ENCODE results near the gene TEAD4. TPM values are rescaled to one million over a fixed set of nuclear protein-coding genes. Genes with fewer than 3 reads are reported as not detected.

Gene TEAD4
- total RNA-seq, 1 experiment from 2014 or later, result 43.2 TPM

- DNase-seq (ENCODE audit: low read depth, low spot score) (no peak), ATAC-seq (no peak)
- H3K36me3 ChIP-seq (ENCODE audit: control insufficient read depth in 1 of 2, insufficient read depth in 2 of 2, low read length in 2 of 2), result peaks cover 0 to 5% of the 10 kb centered on the region in 2 experiments; a peak in 1 of 4 replicates
- H3K4me2 ChIP-seq (ENCODE audit: low read length), result no peak overlapping the region
- ChIA-PET CTCF (no interaction called here), RAD21 (ENCODE audit: low non-redundant PET in 1 of 2, low total read pairs in 2 of 2, uncharacterized antibody in 2 of 2, unreplicated experiment in 2 of 2) (no interaction called here), POLR2A (no interaction called here)
- H2AFZ ChIP-seq (ENCODE audit: low read depth, low read length, poor library complexity, severe bottlenecking), result no peak overlapping the region
- no TSS peak for BruUV-seq (replicated peaks)
- no peak overlapping the region for H3K27ac ChIP-seq (ENCODE audit: low read depth, low read length)
- TF ChIP-seq ZBTB33 (IDR thresholded peaks at IDR 0.05; ENCODE audit: extremely low read depth, insufficient replicate concordance, low read length) (no peak), FOSL1 (IDR thresholded peaks at IDR 0.05; ENCODE audit: low read depth) (no peak), SP1 (IDR thresholded peaks at IDR 0.05; ENCODE audit: low read depth) (no peak), ZNF274 (IDR thresholded peaks at IDR 0.05; ENCODE audit: low read depth, low read length) (no peak), JUND (IDR thresholded peaks at IDR 0.05) (no peak), POLR2A (IDR thresholded peaks at IDR 0.05; ENCODE audit: borderline replicate concordance, extremely low read depth, insufficient read depth, insufficient read length) (no peak), ATF3 (IDR thresholded peaks at IDR 0.05) (no peak), EZH2 (IDR thresholded peaks at IDR 0.05) (no peak), POLR2AphosphoS5 (IDR thresholded peaks at IDR 0.05; ENCODE audit: low read depth, low read length) (no peak), EGR1 (IDR thresholded peaks at IDR 0.05; ENCODE audit: low read depth) (no peak)
- intact Hi-C loops (cut with micrococcal nuclease), result no loop called here
- no peak overlapping the region for H3K9ac ChIP-seq (ENCODE audit: low read length)
- no peaks in the 10 kb centered on the region for H3K9me3 ChIP-seq (ENCODE audit: control insufficient read depth in 1 of 2, insufficient read depth in 1 of 2, low read depth in 1 of 2, low read length in 2 of 2)
- H3K79me2 ChIP-seq (ENCODE audit: insufficient read depth, low read length), result no peaks in the 10 kb centered on the region
- no peaks in the 10 kb centered on the region for H3K9me2 ChIP-seq (ENCODE audit: insufficient read depth)
- H3K4me1 ChIP-seq (ENCODE audit: control insufficient read depth in 1 of 2, insufficient read depth in 2 of 2, low read length in 2 of 2), result no peaks in the 10 kb centered on the region
- no peak overlapping the region for H3K4me3 ChIP-seq (replicated peaks in 1 of 2; ENCODE audit: low read depth in 1 of 2, low read length in 2 of 2)
- no peaks in the 10 kb centered on the region for H4K20me1 ChIP-seq (ENCODE audit: insufficient read depth)
- H3K27me3 ChIP-seq (ENCODE audit: insufficient read depth, low read length), result no peaks in the 10 kb centered on the region
Observed at GRCh38 chr12:3016191-3016590, 57.0 kb downstream of the TEAD4 start.
